ENCODE measurements around the gene GRHL1.

- TF ChIP-seq REST (IDR thresholded peaks at IDR 0.05; ENCODE audit: insufficient read depth in 1 of 2, low read depth in 2 of 2, low read length in 2 of 2) = no peak
- no peak for TF ChIP-seq POLR2AphosphoS5 (IDR thresholded peaks at IDR 0.05; ENCODE audit: low read depth, low read length)
- no peak for TF ChIP-seq TAF1 (IDR thresholded peaks at IDR 0.05; ENCODE audit: borderline replicate concordance, insufficient read depth, low read length)
These were observed 20.4 kb downstream of the GRHL1 start for GRCh38 chr2:9971890-9972289.
